Measurements from ENCODE around the gene RBM47. TPM values are rescaled to one million over a fixed set of nuclear protein-coding genes. Genes with fewer than 3 reads are reported as not detected.

RBM47 gene
- total RNA-seq, 1 donor: 2.2 TPM

- Histone ChIP-seq H3K4me1 (ENCODE audit: insufficient read depth, low read length) (no peaks in the 10 kb centered on the region), H3K9me3 (ENCODE audit: low read depth, low read length) (no peaks in the 10 kb centered on the region), H3K27me3 (ENCODE audit: insufficient read depth, low read length) (no peaks in the 10 kb centered on the region), H3K79me2 (ENCODE audit: insufficient read depth, low read length) (no peaks in the 10 kb centered on the region), H3K27ac (ENCODE audit: low read depth, low read length) (no peak overlapping the region), H4K20me1 (ENCODE audit: insufficient read depth, low read length) (no peaks in the 10 kb centered on the region), H3K36me3 (ENCODE audit: insufficient read depth, low read length) (no peaks in the 10 kb centered on the region), H3K4me2 (ENCODE audit: insufficient read depth, low read length) (no peak overlapping the region), H2AFZ (ENCODE audit: low read length) (no peak overlapping the region), H3K4me3 (ENCODE audit: insufficient read depth, low read length) (no peak overlapping the region)
- no peak for TF ChIP-seq CTCF (IDR thresholded peaks at IDR 0.05; ENCODE audit: extremely low read depth, low read depth, low read length)
- DNase-seq (ENCODE audit: insufficient read length, low spot score, missing footprints): no peak
Observed at GRCh38 chr4:40458683-40459082, 171.0 kb downstream of the RBM47 start.

GRCh38 chr4:40458109-40458508 lies 171.6 kb downstream of the RBM47 start:
- DNase-seq (ENCODE audit: insufficient read length, low spot score, missing footprints): peak; percentile 66
- no peak for TF ChIP-seq CTCF (IDR thresholded peaks at IDR 0.05; ENCODE audit: extremely low read depth, low read depth, low read length)
- Histone ChIP-seq H4K20me1 (ENCODE audit: insufficient read depth, low read length) (no peaks in the 10 kb centered on the region), H3K27ac (ENCODE audit: low read depth, low read length) (no peak overlapping the region), H3K27me3 (ENCODE audit: insufficient read depth, low read length) (no peaks in the 10 kb centered on the region), H3K4me1 (ENCODE audit: insufficient read depth, low read length) (no peaks in the 10 kb centered on the region), H3K4me3 (ENCODE audit: insufficient read depth, low read length) (no peak overlapping the region), H3K4me2 (ENCODE audit: insufficient read depth, low read length) (no peak overlapping the region), H3K36me3 (ENCODE audit: insufficient read depth, low read length) (no peaks in the 10 kb centered on the region), H3K9me3 (ENCODE audit: low read depth, low read length) (no peaks in the 10 kb centered on the region), H3K79me2 (ENCODE audit: insufficient read depth, low read length) (no peaks in the 10 kb centered on the region), H2AFZ (ENCODE audit: low read length) (no peak overlapping the region)

GRCh38 chr4:40455340-40455902 lies 174.2 kb downstream of the RBM47 start:
- no peak for DNase-seq (ENCODE audit: insufficient read length, low spot score, missing footprints)
- TF ChIP-seq CTCF (IDR thresholded peaks at IDR 0.05; ENCODE audit: extremely low read depth, low read depth, low read length): no peak
- no peak overlapping the region for H3K4me2 ChIP-seq (ENCODE audit: insufficient read depth, low read length)
- no peaks in the 10 kb centered on the region for H3K27me3 ChIP-seq (ENCODE audit: insufficient read depth, low read length)
- no peaks in the 10 kb centered on the region for H3K79me2 ChIP-seq (ENCODE audit: insufficient read depth, low read length)
- no peaks in the 10 kb centered on the region for H3K36me3 ChIP-seq (ENCODE audit: insufficient read depth, low read length)
- no peak overlapping the region for H2AFZ ChIP-seq (ENCODE audit: low read length)
- H3K27ac ChIP-seq (ENCODE audit: low read depth, low read length): no peak overlapping the region
- no peaks in the 10 kb centered on the region for H3K4me1 ChIP-seq (ENCODE audit: insufficient read depth, low read length)
- no peaks in the 10 kb centered on the region for H3K9me3 ChIP-seq (ENCODE audit: low read depth, low read length)
- no peak overlapping the region for H3K4me3 ChIP-seq (ENCODE audit: insufficient read depth, low read length)
- H4K20me1 ChIP-seq (ENCODE audit: insufficient read depth, low read length): no peaks in the 10 kb centered on the region

GRCh38 chr4:40454816-40455215 lies 174.8 kb downstream of the RBM47 start:
- Histone ChIP-seq H3K9me3 (ENCODE audit: low read depth, low read length) (no peaks in the 10 kb centered on the region), H3K79me2 (ENCODE audit: insufficient read depth, low read length) (no peaks in the 10 kb centered on the region), H3K36me3 (ENCODE audit: insufficient read depth, low read length) (no peaks in the 10 kb centered on the region), H4K20me1 (ENCODE audit: insufficient read depth, low read length) (no peaks in the 10 kb centered on the region), H2AFZ (ENCODE audit: low read length) (no peak overlapping the region), H3K27ac (ENCODE audit: low read depth, low read length) (no peak overlapping the region), H3K4me3 (ENCODE audit: insufficient read depth, low read length) (no peak overlapping the region), H3K4me1 (ENCODE audit: insufficient read depth, low read length) (no peaks in the 10 kb centered on the region), H3K27me3 (ENCODE audit: insufficient read depth, low read length) (no peaks in the 10 kb centered on the region), H3K4me2 (ENCODE audit: insufficient read depth, low read length) (no peak overlapping the region)
- TF ChIP-seq CTCF (IDR thresholded peaks at IDR 0.05; ENCODE audit: extremely low read depth, low read depth, low read length): no peak
- no peak for DNase-seq (ENCODE audit: insufficient read length, low spot score, missing footprints)
